Motor neuron (in vitro differentiated cells): Measurements from ENCODE around the gene PPP1R3A. TPM values are rescaled to one million over a fixed set of nuclear protein-coding genes. Genes with fewer than 3 reads are reported as not detected.

ENCODE experiments used
- ATAC-seq, 8 experiments: fragments of 200-7000 bp; cut with Tn5 transposase; replicated peaks in 6 of 8; 2 replicates each; pipeline ENCODE4 v1.8.0; 2021; ENCODE audit warnings: mild to moderate bottlenecking in 8 of 8, moderate library complexity in 8 of 8
- H3K27ac ChIP-seq, 2 donors: fragments of 250-450 bp; sonication (Bioruptor Pico); 2 replicates each; pipeline ENCODE4 v1.9.0; 2021; ENCODE audit warnings: antibody characterized with exemption in 2 of 2, mild to moderate bottlenecking in 2 of 2, moderate library complexity in 1 of 2
- H3K4me1 ChIP-seq, 2 donors: fragments of 250-450 bp; sonication (Bioruptor Pico); replicated peaks in 1 of 2; 2 replicates each; pipeline ENCODE4 v1.6.1; 2021; ENCODE audit warnings: antibody characterized with exemption in 2 of 2, mild to moderate bottlenecking in 2 of 2, moderate library complexity in 1 of 2
- H3K4me3 ChIP-seq, 5 donors: fragments of 250-450 bp; sonication (Bioruptor Pico); 2 replicates each; pipeline ENCODE4 v1.9.0; 2021; ENCODE audit warnings: antibody characterized with exemption in 5 of 5, mild to moderate bottlenecking in 5 of 5, moderate library complexity in 4 of 5
- WGBS, 10 experiments: fragments of 450-650 bp; shearing (Covaris generic); methylation state at CpG; one replicate each; pipeline ENCODE4 v1.0.0; 2022; 5-methylcytosine and 5-hydroxymethylcytosine counted together
- in situ Hi-C, 9 experiments: fragments of 400-800 bp; cut with MboI; loops; one replicate each; pipeline ENCODE4 v1.15.0; 2021; ENCODE audit warnings: low sequenced_read_pairs in 9 of 9, low pct_unique_long_range_greater_than_20kb in 2 of 9; ENCODE audit not compliant: unreplicated experiment in 9 of 9
- total RNA-seq, 8 experiments: library from RNA; unstranded; fragments of 300-600 nt; gene quantifications; 2 replicates each; pipeline versions ENCODE4 v1.2.3 to v1.2.4, GENCODE V29; 2022

PPP1R3A gene
- total RNA-seq, 8 experiments from 2014 or later = 0.17 to 0.19 TPM; not detected in 6

DNA sequence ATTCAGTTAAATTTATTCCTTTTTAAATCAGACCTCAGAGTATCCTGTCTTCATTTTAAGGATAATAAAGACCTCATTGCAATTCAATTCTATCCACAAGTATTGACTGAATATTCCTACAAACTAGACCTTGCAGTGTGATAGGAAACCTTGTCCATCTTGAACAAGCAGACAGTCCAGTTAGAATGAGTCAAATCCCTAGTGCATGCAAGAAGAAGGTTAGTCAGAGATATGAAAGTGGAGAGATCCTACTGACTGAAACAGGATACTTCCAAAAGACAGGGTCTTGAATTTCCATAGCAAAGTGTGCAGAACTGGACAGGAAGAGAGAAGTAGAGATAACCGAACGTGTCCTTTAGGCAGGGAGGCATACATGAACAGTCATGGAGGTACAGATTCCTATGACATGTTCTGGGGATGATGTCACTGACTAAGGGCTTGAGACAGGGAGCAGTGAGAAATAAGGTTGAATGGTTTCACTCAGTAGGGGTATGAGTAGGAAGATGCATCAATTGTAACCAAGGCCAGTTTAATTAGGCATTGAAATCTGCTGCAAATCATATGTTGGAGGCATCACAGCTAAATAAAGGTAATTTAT lies 45.2 kb downstream of the PPP1R3A start:
- WGBS, 10 experiments = 6 to 92% (median 81%) methylated on average over 2 of the region's 2 CpGs; no CpG with 5 or more reads in 5 of the 10 experiments

DNA sequence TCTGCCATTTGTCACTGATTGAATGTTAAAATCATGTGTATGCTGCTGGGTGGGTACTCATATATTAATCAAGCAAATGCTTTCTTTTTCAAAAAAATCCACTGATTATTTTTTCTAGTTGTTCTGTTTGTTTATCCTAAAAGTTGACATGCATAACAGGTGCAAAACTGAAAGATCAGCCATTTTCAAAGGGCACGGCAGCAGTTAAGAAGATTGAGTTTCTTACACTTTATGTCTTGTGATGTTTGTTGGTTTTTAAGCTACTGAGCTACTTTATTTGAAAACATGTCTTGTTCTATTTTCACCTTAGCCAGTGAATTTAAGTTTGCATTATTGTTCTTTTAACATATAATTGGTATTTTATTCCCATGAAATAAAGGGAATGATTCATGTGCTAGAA lies 45.8 kb downstream of the PPP1R3A start:
- H3K4me1 ChIP-seq = no peaks in the 10 kb centered on the region
- WGBS, 10 experiments = 14 to 100% (median 100%) methylated on average over 1 of the region's 1 CpG
- in situ Hi-C loops = no loop called here
- H3K27ac ChIP-seq = no peak overlapping the region
- no peak overlapping the region for H3K4me3 ChIP-seq
- no peak for ATAC-seq

More for the DNA sequence above, 45.2 kb downstream of the PPP1R3A start:
- in situ Hi-C loops = no loop called here
- H3K27ac ChIP-seq = no peak overlapping the region
- peak in 2 of 8 experiments; percentile 45 to 49 for ATAC-seq
- no peaks in the 10 kb centered on the region for H3K4me1 ChIP-seq
- no peak overlapping the region for H3K4me3 ChIP-seq

DNA sequence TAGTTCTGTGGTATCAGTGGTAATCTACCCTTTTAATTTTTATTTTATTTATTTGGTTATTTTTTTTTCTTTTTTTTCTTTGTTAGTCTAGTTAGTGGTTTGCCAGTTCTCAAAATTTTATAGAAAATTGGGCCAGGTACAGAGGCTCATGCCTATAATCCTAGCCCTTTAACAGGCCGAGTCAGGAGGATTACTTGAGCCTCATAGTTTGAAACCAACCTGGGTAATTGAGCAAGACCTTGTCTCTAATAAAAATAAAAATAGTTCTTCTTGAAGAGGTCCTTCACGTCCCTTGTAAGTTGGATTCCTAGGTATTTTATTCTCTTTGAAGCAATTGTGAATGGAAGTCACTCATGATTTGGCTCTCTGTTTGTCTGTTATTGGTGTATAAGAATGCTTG lies 51.5 kb downstream of the PPP1R3A start:
- 0 to 100% (median 61%) methylated on average over 1 to 2 of the region's 2 CpGs for WGBS, 10 experiments
- Histone ChIP-seq H3K4me1 (no peaks in the 10 kb centered on the region), H3K4me3 (no peak overlapping the region), H3K27ac (no peak overlapping the region)
- ATAC-seq = no peak
- in situ Hi-C loops = no loop called here

DNA sequence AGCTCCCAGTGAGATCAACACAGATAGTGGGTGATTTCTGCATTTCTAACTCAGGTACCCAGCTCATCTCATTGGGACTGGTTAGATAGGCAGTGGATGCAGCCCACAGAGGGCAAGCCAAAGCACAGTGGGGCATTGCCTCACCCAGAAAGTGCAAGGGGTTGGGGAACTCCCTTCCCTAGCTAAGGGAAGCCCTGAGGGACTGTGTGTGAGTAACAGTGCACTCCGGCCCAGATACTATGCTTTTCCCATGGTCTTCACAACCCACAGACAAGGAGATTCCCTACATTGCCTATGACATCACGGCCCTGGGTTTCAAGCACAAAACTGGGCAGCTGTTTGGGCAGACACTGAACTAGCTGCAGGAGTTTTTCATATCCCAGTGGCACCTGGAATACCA lies 62.8 kb downstream of the PPP1R3A start:
- H3K4me1 ChIP-seq = no peaks in the 10 kb centered on the region
- H3K27ac ChIP-seq = no peak overlapping the region
- 29 to 100% (median 86%) methylated on average over 1 of the region's 2 CpGs; no CpG with 5 or more reads in 6 of the 10 experiments for WGBS, 10 experiments
- no peak for ATAC-seq
- in situ Hi-C loops = no loop called here
- H3K4me3 ChIP-seq = no peak overlapping the region

DNA sequence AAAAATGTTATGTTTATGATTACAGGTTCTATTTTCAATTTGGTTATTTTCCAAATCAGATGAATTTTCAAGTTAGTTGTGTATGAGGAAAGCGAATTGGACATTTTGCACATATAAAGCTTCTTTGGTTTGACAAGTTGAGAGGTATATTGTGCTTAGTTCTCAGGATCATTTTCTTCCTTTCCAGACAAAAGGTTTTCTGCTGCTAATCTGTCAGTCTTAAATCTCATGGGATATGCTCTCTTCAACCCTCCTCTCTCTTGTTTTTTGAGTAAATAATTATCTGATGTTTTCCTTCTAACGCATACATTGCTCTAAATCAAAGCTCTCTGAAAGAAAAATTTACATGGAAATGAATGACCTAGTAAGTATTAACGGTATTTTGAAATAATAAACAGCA lies 77.9 kb downstream of the PPP1R3A start:
- in situ Hi-C loops = no loop called here
- ATAC-seq = no peak
- peaks cover 6 to 8% of the 10 kb centered on the region in 2 donors for H3K4me1 ChIP-seq
- H3K27ac ChIP-seq = no peak overlapping the region
- 6 to 100% (median 59%) methylated on average over 1 to 3 of the region's 3 CpGs; no CpG with 5 or more reads in 1 of the 10 experiments for WGBS, 10 experiments
- H3K4me3 ChIP-seq = no peak overlapping the region

DNA sequence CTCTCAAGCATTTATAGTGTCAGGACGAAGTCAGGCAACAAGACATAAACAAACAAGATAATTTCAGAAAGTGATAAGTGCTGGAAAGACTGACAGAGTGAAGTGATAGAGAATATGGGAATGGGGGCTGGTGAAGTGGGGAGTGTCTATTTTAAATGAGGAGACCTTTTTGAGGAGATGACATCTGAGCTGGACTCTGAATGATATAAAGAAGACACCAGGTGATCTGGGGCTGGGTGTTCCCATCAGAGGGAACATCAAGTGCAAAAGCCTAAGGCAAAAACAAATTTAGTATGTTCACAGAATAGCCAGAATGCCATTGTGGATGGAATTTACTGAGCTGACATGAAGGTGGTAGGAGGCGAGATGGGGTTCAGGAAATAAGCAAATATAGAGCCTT lies 83.4 kb downstream of the PPP1R3A start:
- no peaks in the 10 kb centered on the region for H3K4me1 ChIP-seq
- no peak overlapping the region for H3K27ac ChIP-seq
- 0 to 90% (median 36%) methylated on average over 1 to 2 of the region's 2 CpGs; no CpG with 5 or more reads in 2 of the 10 experiments for WGBS, 10 experiments
- no peak for ATAC-seq
- in situ Hi-C loops = no loop called here
- H3K4me3 ChIP-seq = no peak overlapping the region

DNA sequence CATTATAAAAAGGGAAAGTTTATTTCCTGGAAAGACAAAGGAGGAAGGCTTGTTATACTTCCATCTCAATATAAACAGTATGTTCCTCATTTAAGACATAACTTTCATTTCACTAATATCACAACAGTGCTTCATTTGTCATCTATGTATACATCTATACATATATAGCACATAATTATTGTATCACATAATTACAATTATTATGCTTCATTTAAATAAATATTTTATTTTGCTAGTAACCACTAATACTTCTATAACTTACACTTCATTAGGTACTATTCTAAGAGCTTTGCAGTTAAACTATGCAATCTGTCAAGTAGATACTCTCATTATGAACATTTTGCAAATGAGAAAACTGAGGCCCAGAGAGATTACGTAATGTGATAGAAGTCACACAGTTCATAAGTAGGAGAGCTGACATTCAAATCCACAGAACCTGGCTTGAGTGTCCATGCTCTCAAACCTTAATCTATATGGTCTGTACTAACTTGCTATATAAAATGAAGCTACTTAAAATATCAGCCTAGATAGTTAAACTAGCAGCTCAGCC lies 86.5 kb downstream of the PPP1R3A start:
- in situ Hi-C loops = no loop called here
- WGBS, 10 experiments = 50 to 100% (median 100%) methylated on average over 1 of the region's 1 CpG; no CpG with 5 or more reads in 3 of the 10 experiments
- H3K27ac ChIP-seq = no peak overlapping the region

DNA sequence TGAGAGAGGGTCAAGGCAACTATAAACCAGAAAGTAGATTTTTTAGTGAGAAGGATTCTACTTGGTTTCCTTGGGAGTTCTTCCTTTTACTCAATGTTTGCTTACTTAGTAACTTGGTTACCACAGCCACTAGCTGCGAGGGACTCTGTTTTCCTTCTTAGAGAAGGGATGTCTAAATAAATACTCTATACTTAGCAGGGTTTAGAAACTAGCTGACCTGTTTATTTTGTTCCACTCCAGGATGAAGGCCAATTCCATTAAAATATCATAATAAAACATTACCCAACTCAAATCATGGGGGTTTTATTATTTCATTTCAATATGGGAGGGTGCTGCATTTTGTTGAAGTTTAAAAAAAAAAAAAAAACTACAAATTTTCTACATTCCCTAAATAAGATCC lies 87.3 kb downstream of the PPP1R3A start:
- H3K4me3 ChIP-seq = no peak overlapping the region
- ATAC-seq = peak in 1 of 8 experiments; percentile 88
- H3K27ac ChIP-seq = no peak overlapping the region
- WGBS, 10 experiments = 0 to 100% (median 82%) methylated on average over 1 of the region's 1 CpG; no CpG with 5 or more reads in 3 of the 10 experiments
- in situ Hi-C loops = no loop called here
- H3K4me1 ChIP-seq = no peaks in the 10 kb centered on the region

More for the DNA sequence above, 86.5 kb downstream of the PPP1R3A start:
- H3K4me3 ChIP-seq = no peak overlapping the region
- no peaks in the 10 kb centered on the region for H3K4me1 ChIP-seq
- no peak for ATAC-seq

DNA sequence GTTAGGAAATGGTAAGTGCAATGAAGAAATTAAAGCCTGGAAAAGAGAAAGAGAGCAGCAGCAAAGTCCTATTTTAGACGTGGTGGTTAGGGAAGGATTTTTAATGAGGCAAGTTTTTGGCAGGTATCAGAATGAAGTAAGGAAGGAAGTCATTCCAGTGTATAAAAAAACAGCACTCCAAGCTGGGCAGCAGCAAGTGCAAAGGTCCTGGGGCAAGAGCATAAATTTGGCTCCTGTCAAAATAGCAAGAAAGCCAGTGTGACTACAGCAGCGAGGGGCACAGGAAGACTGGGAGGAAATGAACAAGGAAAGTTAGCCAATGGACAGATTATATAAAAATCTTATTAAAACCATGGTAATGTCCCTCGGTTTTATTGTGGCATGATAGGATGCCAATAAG lies 90.2 kb downstream of the PPP1R3A start:
- Histone ChIP-seq H3K27ac (no peak overlapping the region), H3K4me1 (no peaks in the 10 kb centered on the region), H3K4me3 (no peak overlapping the region)
- no peak for ATAC-seq
- in situ Hi-C loops = no loop called here
- WGBS, 10 experiments = 0 to 100% (median 54%) methylated on average over 1 to 3 of the region's 3 CpGs; no CpG with 5 or more reads in 2 of the 10 experiments
